ENCODE results near the gene RBM26.

- TF ChIP-seq, protein P1, sequence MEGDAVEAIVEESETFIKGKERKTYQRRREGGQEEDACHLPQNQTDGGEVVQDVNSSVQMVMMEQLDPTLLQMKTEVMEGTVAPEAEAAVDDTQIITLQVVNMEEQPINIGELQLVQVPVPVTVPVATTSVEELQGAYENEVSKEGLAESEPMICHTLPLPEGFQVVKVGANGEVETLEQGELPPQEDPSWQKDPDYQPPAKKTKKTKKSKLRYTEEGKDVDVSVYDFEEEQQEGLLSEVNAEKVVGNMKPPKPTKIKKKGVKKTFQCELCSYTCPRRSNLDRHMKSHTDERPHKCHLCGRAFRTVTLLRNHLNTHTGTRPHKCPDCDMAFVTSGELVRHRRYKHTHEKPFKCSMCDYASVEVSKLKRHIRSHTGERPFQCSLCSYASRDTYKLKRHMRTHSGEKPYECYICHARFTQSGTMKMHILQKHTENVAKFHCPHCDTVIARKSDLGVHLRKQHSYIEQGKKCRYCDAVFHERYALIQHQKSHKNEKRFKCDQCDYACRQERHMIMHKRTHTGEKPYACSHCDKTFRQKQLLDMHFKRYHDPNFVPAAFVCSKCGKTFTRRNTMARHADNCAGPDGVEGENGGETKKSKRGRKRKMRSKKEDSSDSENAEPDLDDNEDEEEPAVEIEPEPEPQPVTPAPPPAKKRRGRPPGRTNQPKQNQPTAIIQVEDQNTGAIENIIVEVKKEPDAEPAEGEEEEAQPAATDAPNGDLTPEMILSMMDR (IDR thresholded peaks at IDR 0.05): no peak
- no peak for TF ChIP-seq POLR2A (IDR thresholded peaks at IDR 0.05)
- no peak for TF ChIP-seq POLR2AphosphoS5 (IDR thresholded peaks at IDR 0.05)
These were observed 21.9 kb downstream of the RBM26 start for GRCh38 chr13:79384022-79384610.

Measured in prostate gland (tissue), 2 donors.